Neural progenitor cell (in vitro differentiated cells): Measurements from ENCODE around the gene PLCB1.

Experiments used
- EZH2 ChIP-seq: fragments of 200-600 bp; sonication (generic); IDR thresholded peaks from 2 replicates; pipeline ENCODE4 v1.6.1; 2017; ENCODE audit warnings: antibody characterized with exemption, mild to moderate bottlenecking, moderate library complexity
- TF ChIP-seq, protein P1 (sequence below): fragments of 200-600 bp; sonication (generic); IDR thresholded peaks from 2 replicates; pipeline ENCODE4 v1.5.1; 2017; ENCODE audit warnings: antibody characterized with exemption, mild to moderate bottlenecking

DNA sequence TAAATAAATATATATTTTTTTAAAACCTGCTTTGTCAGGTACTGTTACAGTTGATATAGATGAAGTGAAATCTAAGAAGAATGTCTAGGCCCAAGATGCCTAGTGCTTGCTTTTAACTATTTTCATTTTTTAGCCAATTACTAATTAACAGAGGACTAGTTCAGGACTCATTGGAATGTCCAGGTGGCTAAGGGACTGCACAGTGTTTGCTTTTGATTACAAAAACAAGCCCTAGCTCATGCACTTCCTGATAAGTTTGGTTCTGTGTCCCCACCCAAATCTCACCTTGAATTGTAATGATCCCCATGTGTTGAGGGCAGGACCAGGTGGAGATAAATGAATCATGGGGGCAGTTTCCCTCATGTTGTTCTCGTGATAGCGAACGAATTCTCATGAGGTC is 417.1 kb downstream of the PLCB1 start:
- TF ChIP-seq, protein P1, sequence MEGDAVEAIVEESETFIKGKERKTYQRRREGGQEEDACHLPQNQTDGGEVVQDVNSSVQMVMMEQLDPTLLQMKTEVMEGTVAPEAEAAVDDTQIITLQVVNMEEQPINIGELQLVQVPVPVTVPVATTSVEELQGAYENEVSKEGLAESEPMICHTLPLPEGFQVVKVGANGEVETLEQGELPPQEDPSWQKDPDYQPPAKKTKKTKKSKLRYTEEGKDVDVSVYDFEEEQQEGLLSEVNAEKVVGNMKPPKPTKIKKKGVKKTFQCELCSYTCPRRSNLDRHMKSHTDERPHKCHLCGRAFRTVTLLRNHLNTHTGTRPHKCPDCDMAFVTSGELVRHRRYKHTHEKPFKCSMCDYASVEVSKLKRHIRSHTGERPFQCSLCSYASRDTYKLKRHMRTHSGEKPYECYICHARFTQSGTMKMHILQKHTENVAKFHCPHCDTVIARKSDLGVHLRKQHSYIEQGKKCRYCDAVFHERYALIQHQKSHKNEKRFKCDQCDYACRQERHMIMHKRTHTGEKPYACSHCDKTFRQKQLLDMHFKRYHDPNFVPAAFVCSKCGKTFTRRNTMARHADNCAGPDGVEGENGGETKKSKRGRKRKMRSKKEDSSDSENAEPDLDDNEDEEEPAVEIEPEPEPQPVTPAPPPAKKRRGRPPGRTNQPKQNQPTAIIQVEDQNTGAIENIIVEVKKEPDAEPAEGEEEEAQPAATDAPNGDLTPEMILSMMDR, result no peak
- TF ChIP-seq EZH2, result no peak
